HG03378 (cell line): ENCODE results near the gene TRIM71.

Experiments
- ATAC-seq: cut with Tn5 transposase; IDR thresholded peaks from one replicate; pipeline ENCODE4 v1.9.1; 2021; ENCODE audit warnings: mild to moderate bottlenecking, moderate library complexity; ENCODE audit not compliant: unreplicated experiment

The TRIM71 gene

GRCh38 chr3:32862936-32863487, 45.2 kb downstream of the TRIM71 start:
- no peak for ATAC-seq

GRCh38 chr3:32865383-32865782, 47.6 kb downstream of the TRIM71 start:
- ATAC-seq: no peak

- no peak for ATAC-seq
These were observed 48.7 kb downstream of the TRIM71 start for GRCh38 chr3:32866533-32866932.

DNA sequence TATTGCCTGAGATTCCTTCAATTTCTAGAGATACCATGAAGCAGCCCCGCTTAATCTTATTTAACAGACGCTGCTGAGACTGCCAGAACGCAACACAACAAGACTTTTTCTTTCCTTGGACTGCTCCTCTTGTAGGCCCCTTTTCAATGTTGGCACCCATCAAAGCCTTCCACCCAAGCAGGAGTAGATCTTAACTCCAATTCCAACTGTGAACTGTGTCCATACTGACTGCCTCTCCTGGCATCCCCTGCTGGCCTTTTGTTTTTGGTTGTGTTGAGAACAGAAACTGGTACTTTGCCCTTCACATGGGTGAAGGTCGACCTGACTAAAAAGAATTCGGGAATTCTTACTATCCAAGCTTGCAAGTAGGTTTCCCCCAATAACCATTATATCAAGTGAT, 50.2 kb downstream of the TRIM71 start:
- no peak for ATAC-seq

DNA sequence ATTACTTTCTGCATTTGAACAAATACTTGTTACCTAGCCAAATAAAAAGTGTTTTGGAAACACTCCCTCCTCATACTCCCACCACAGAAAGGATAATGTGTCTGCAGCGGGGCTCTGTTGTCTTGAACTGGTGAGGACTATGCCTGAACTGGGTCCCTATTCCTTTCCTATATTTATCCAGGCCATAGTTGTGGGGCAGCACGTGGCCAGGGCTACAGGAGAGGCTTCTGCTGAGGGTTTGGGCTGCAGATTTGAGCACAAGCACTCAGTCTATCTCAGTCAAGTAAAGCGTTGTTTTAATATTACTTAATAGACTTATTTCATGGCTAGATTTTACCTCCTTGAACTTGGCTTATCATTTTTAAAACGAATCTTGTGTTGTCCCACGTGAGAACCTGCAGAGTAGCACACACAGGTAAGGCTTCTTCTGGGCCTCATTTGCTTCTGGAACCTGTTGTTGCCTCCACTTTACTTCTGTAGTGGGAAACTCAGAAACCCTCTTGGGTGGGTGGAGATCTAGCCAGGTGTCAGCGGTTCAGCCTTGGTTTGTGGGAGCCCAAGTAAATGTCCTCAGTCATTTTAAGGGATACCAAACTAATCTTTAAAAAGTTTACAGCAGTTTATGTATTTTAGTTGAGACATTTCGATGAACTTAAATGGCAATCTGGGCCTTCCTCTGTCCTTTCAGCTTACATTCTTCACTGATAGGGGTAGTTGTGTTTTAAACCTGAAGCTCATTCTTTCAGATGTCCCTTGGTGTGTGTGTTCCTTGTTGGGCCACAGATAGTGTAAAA, 51.1 kb downstream of the TRIM71 start:
- no peak for ATAC-seq

GRCh38 chr3:32869513-32870047, 51.8 kb downstream of the TRIM71 start:
- no peak for ATAC-seq

- ATAC-seq: no peak
These were observed 52.7 kb downstream of the TRIM71 start for GRCh38 chr3:32870373-32871095.

DNA sequence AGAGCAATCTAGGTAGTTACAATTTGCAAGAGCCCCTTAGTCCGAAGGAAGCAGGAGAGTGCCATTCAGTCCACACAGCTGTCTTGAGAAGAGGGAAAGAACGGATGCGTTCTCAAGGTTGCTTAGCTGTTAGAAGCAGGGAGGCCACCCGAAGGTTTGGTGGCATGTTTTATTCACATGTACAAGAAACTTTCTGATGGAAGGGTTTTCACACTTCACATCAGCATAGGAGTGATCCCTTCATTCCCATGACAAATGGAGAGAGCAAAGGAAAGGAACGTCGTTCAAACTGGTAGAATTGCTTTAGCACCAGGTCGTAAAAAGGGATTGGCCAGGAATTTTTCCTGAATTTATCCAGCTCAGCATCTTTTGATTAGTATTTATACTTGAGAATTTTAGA, 53.5 kb downstream of the TRIM71 start:
- no peak for ATAC-seq

GRCh38 chr3:32872487-32873382, 54.9 kb downstream of the TRIM71 start:
- ATAC-seq: no peak

DNA sequence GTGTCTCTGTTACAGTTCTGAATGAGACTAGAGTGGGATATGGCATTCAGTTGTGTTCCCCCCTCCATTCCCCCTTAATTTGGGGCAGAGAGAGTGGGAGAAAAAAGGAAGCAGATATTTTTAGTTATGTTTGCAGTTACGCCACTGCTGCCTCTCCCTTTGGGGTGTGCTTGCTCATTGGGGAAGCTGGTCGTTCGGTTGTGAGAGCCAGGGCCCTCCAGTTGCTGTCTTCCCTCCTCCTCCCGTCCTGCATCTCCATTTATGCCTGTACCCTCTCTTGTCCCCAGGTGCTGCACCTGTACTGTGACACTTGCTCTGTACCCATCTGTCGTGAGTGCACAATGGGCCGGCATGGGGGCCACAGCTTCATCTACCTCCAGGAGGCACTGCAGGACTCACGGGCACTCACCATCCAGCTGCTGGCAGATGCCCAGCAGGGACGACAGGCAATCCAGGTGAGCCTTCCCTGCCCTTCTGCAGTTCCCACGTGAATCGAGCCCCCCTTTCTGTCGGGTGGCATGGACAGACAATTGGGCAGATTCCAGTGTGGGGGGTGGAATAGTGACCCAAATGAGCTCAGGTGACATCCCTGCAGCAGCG, 55.8 kb downstream of the TRIM71 start:
- no peak for ATAC-seq

GRCh38 chr3:32876920-32877319, 59.1 kb downstream of the TRIM71 start:
- ATAC-seq: no peak

GRCh38 chr3:32877598-32877997, 59.8 kb downstream of the TRIM71 start:
- ATAC-seq: no peak

GRCh38 chr3:32880225-32880624, 62.4 kb downstream of the TRIM71 start:
- no peak for ATAC-seq

DNA sequence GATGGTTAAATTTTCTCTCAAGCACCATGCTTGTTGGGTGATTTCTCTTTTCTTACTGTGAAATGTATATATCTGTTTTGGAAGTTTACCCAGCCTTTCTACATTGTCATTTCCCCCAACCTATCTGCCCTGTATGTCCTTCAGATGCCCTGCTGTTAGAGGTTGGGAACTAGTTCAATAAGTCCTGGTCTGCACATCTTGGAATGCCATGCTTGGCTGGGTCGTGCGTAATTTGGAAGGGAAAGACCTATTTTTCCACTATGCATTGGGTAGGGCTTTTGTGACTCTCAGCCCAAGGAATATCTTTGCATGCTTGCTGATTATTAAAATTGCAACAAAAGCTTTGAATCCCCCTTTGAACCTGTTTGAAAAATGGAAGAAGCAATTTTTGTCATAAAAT, 63.8 kb downstream of the TRIM71 start:
- no peak for ATAC-seq

DNA sequence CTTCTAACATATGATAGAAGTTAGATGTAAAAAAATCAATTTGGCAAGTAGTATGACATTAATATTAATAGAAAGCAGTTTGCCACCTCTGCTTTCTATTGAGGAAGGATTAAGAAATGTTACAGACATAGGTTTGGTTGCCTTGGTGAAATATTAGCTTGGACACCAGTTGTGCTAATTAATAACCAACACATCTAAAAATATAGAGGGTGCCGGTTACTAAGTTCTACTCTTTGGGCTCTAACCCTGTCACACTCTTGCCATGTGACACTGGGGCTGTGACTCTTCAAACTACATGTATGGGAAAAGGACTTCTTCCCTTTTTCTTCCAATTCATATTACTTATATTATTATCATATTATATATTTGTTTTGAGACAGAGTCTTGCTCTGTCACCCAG, 64.4 kb downstream of the TRIM71 start:
- ATAC-seq: peak; percentile 71

- ATAC-seq: peak; percentile 80
These were observed 64.8 kb downstream of the TRIM71 start for GRCh38 chr3:32882603-32883025.

DNA sequence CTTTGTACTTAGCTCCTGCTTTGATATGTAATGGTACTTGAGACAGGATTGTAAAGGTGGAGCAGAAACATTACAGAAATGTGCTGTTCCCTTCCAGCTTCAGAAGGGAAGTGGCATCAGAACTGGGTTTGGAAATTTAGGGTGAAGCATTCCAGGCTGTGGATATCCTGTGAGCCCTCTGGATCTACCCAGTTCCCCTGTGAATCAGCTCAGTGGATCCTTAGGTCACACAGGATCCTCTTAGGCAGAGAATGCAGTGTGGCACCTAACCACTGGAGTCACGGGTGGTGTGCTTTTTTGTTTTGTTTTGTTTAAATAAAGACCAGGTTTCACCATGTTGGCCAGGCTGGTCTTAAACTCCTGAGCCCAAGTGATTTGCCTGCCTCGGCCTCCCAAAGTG, 66.0 kb downstream of the TRIM71 start:
- no peak for ATAC-seq

GRCh38 chr3:32884591-32884990, 66.8 kb downstream of the TRIM71 start:
- ATAC-seq: no peak

GRCh38 chr3:32885283-32885901, 67.6 kb downstream of the TRIM71 start:
- no peak for ATAC-seq

DNA sequence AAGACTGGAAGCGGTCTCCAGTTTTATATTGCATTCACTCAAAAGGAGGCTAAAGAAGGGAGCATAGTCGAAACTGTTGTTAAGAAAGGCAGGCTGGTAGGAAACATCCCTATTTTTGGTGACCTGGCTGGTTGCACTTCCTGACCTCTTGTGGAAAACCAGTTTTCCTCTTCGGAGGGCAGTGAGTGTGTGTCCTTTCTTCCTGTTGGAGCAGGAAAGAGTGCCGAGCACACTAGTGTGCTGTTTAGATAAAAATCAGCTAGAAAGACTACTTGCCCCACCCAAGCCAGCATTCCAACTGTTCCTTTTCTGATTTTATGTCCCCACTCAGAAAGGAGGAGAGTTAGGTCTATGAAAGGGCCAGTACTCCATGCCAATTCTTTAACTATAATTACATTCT, 68.5 kb downstream of the TRIM71 start:
- ATAC-seq: no peak
